Measurements from ENCODE around the gene ZNF217.
"Not testable (repeated sequence)": the region's sequence is repeated elsewhere in the genome, so short reads cannot be mapped to it uniquely, and the experiment has no call there.

The ZNF217 gene
- total RNA-seq: 72.5 to 167 reads per million in 2 experiments

DNA sequence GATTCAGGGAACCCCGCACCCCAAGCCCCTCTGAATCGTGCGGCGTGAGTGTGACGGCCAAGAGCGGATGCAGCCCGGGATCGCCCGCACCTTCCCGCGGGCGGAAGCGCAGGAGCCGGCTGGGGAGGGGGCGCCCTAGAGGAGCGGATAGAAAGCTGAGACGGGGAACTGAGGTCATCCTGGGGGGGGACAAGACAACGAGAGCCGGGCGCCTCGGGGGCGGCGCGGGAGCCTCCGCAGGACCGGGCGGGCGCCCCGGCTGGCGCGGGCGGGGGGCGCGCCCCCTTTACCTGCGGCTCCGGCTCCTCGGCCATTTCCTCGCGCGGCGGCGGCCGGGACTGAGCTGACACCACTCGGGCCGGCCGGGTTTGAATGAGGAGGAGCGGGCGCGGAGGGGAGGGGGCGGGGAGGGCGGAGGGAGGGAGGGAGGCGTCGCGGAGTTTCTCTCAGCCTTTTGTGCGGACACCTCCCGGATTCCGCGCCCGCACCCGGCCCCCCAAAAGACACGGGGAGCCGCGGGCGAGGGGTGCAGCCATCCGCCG is at the start of gene ZNF217:
ZNF217 (minus strand) TSS at position 374 of the 542 bp plus-strand sequence. CDS start 11,013 bp downstream, outside the sequence.
- peak; percentile 48 for DNase-seq (ENCODE audit: low read depth)

DNA sequence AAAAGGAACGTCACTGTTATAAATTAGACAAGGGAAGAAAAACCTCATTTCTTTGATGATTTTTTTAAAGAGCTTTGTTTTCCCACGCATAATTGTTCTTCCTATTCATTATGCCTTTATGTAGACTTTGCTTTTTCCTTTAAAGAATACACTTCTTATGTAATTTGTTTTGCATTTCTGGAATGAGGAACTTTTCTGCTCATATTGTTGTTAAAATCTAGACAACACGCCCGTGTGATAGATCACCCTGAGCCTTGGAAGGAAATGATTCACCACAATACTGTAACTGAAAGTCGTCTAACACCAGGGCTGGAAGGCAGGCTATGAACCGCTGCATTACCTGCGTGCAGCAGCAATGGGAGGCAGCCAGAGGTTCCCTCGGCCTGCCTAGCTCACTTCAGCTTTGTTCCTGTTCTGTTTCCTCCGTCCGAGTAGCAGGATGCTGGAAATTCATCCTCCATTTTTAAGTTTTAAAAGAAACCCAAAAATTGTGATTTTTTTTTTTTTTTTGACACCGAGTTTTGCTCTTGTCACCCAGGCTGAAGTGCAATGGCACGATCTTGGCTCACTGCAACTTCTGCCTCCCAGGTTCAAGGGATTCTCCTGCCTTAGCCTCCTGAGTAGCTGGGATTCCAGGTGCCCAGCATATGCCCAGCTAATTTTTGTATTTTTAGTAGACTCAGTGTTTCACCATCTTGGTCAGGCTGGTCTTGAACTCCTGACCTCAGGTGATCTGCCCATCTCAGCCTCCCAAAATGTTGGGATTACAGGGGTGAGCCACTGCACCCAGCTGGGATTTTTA is 49.6 kb upstream of the ZNF217 start:
- peak; percentile 57 for DNase-seq (ENCODE audit: low read depth)

DNA sequence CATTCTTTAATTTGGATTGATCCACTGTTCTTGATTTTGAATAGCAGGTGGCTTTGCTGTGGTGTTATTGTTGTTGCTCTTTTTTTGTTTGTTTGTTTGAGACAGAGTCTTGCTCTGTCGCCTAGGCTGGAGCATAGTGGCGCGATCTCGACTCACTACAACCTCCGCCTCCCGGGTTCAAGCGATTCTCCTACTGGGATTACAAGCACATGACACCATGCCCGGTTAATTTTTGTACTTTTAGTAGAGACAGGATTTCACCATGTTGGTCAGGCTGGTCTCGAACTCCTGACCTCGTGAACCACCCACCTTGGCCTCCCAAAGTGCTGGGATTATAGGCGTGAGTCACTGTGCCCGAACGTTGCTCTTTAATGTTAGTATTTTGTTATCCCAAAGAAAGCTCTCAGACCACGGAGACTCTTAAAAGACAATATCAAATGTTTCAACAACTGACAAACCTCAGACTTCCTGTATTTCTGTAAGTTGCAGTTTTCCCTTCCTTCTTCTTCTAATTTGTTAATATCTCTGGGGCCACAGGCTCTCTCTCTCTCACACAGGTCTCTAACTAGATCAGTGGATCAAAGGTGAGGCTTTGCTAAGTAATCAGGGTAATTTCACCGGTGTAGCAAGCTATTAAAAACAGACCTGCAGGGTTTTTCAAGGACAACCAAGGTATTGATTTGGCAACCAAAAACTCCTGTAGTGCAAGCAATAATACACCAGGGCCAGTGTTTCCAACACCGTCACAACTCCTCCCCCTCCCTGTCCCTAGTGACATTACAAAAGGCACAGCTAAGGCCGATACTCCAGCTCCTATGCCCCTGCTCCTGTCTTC is 48.8 kb upstream of the ZNF217 start:
- DNase-seq (ENCODE audit: low read depth): peak; percentile 38

DNA sequence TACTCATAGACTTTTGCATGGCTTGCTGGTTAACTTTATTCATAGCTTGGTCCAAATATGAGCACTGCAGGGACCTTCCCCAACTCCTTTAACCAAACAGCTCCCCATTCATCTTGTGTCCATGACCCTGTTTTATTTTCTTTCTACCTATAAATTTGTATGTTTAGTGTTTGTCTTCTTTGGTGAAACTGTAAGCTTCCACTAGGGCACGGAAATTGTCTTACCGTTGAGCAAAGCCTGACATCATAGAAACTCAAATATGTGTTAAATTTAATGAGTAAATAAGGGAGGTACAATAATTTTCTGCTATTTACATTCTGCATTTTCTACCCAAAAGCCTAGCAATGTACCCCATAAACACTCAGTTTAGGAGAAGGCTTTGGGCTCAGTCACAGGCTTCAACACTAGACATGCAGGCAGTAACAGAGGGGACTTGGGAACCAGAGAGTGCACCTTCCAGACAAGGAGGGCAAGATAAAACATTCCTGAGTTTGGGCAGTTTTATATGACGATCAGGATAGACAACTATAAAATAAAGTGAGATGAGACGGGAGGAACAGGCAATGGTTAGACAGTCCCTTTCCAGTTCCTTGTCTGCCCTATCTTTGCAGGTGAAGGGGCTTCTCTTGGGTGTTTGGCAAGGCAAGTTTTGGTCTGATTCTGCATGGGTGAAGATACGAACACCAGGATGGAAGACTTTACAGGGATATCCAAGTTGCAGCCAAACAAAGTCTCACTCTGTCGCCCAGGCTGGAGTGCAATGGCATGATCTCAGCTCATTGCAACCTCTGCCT is 46.2 kb upstream of the ZNF217 start:
- no peak for DNase-seq (ENCODE audit: low read depth)

DNA sequence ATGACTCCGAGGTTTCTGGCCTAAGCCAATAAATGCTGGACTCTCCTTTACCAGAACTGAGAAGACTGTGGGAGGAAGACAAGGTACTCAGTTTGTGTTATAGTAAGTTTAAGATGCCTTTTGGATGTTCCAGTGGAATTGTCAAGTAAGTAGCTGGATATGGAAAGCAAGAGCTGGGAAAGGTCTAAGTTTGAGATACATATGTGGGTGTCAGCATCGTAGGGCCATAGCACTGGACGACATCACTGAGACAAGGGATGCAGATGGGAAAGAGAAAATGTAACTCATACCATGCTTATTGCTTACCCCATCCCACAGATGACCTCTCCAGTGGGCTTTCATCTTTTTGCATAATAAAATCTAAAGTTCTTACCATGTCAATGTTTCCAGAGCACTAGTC is 45.5 kb upstream of the ZNF217 start:
- no peak for DNase-seq (ENCODE audit: low read depth)

DNA sequence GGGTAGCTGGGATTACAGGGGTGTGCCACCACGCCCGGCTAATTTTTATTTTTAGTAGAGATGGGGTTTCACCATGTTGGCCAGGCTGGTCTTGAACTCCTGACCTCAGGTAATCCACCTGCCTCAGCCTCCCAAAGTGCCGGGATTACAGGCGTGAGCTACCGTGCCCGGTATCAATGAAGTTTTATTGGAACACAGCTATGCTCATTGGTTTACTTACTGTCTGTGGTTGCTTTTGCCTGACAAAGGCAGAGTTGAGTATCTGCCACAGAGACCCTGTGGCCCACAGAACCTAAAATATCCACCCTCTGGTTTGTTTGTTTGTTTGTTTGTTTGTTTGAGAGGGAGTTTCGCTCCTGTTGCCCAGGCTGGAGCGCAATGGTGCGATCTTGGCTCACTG is 43.7 kb upstream of the ZNF217 start:
- DNase-seq (ENCODE audit: low read depth): not testable (repeated sequence)

DNA sequence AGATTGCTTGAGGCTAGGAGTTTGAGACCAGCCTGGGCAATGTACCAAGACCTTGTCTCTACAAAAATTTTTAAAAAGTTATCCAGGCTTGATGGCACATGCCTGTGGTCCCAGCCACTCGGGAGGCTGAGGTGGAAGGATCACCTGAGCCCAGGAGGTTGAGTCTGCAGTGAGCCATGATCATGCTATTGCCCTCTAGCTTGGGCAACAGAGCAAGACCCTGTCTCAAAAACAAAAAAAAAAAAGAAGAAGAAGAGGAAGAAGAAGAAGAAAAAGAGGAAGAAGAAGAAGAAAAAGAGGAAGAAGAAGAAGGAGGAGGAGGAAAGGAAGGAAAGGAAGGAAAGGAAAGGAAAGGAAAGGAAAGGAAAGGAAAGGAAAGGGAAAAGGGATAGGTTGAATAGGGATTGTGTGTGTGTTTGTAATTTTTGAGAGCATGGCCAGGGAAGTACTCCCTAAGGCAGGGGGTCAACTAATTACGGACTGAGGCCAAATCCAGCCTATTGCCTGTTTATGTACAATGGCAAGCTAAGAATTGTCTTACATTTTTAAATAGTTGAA is 43.0 kb upstream of the ZNF217 start:
- no peak for DNase-seq (ENCODE audit: low read depth)

DNA sequence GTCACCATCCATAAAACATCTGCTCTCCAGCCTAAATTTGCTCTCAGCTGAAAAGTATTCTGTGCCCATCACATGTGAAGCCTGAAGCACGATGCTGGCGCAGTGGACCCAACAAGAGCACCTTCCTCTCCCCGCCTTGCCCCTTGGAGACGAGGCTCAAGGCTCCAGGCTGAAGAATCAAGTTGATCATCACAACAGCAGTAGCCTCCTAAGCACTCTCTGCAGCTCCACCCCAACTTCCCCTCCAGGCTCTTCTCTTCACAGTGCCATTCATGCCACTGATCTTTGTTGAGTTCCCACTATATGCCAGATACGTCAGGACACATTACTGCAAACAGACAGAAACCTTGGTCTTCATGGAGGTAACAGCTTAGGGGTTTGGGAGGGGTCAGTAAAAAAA is 41.6 kb upstream of the ZNF217 start:
- no peak for DNase-seq (ENCODE audit: low read depth)

DNA sequence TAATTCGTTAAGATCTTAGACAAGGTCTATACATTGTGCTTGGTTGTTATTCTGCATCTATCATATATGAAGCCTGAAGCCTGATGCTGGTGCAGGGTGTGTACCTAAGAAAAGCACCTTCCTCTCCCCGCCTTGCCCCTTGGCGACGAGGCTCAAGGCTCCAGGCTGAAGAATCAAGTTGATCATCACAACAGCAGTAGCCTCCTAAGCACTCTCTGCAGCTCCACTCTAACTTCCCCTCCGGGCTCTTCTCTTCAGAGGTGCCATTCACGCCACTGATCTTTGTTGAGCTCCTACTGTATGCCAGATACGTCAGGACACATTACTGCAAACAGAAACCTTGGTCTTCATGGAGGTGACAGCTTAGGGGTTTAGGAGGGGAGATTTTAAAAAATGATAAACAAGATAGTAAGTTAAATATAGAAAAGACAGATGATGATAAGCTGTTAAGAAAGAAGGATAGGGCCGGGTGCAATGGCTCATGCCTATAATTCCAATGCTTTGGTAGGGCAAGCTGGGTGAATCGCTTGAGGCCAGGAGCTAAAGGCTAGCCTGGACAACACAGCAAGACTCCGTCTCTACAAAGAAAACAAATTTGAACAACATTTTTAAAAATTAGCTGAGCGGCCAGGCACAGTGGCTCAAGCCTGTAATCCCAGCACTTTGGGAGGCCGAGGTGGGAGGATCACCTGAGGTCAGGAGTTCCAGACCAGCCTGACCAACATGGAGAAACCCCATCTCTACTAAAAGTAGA is 38.4 kb upstream of the ZNF217 start:
- no peak for DNase-seq (ENCODE audit: low read depth)

DNA sequence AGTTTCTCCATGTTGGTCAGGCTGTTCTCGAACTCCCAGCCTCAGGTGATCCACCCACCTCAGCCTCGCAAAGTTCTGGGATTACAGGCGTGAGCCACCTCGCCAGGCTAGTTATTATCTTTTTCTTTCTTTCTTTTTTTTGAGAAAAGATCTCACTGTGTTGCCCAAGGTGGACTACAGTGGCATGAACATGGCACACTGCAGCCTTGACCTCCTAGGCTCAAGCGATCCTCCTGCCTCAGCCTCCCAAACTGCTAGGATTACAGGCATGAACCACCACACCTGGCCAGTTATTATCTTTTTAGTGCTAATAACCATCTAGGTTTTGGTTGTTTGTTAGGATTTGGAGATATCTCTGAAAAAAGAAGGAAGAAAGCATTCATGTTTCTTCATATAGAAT is 35.8 kb upstream of the ZNF217 start:
- DNase-seq (ENCODE audit: low read depth): no peak

DNA sequence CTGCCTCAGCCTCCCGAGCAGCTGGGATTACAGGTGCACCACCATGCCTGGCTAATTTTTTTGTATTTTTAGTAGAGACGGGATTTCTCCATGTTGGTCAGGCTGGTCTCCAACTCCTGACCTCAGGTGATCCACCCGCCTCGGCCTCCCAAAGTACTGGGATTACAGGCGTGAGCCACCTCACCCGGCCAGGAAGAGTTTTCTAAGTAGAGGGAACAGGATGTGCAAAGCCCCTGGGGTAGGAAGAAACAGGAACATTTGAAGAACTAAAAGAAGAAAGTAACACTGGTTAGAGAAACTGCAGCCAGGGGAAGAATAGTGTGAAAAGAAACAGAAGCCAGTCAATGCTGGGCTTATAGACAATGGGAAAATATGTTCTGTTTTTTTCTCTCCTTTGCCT is 35.1 kb upstream of the ZNF217 start:
- not testable (repeated sequence) for DNase-seq (ENCODE audit: low read depth)

DNA sequence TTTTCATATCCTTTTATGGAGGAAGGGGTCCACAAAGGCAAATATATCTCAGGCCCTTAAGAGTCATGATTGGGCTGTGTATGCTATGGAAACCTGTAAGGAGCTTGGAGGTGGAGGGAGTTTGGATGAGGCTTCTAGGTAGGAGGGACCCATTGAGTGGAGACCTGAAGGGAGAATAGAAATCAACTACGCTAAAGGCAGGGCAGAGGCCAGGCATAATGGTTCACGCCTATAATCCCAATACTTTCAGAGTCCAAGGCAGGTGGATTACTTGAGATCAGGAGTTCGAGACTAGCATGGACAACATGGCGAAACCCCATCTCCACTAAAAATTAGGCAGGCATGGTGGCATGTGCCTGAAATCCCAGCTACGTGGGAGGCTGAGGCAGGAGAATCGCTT is 34.4 kb upstream of the ZNF217 start:
- no peak for DNase-seq (ENCODE audit: low read depth)

DNA sequence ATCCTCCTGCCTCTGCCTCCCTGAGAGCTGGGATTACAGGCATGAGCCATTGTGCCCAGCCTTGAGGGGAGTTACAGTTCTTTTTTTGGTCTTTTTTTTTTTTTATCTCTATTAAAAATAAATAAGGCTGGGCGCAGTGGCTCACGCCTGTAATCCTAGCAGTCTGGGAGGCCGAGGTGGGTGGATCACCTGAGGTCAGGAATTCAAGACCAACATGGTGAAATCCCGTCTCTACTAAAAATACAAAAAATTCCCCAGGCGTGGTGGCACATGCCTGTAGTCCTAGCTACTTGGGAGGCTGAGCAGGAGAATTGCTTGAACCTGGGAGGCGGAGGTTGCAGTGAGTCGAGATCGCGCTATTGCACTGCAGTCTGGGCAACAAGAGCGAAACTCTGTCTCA is 33.4 kb upstream of the ZNF217 start:
- not testable (repeated sequence) for DNase-seq (ENCODE audit: low read depth)

DNA sequence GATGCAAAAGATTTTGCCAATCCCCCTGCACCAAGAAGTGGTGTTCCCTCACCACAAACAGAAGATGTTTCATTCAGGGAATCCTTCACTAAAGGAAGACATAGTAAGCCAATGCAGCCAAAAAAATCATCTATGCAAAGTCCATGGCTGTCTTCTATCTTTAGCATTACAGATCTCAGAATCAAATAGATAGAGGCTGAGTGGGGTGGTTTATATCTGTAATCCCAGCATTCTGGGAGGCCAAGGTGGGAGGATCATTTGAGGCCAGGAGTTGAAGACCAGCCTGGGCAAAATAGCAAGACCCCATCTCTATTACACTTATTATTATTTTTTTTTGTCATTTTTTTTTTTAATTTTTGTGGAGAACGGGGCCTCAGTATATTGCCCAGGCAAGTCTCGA is 32.9 kb upstream of the ZNF217 start:
- DNase-seq (ENCODE audit: low read depth): no peak

DNA sequence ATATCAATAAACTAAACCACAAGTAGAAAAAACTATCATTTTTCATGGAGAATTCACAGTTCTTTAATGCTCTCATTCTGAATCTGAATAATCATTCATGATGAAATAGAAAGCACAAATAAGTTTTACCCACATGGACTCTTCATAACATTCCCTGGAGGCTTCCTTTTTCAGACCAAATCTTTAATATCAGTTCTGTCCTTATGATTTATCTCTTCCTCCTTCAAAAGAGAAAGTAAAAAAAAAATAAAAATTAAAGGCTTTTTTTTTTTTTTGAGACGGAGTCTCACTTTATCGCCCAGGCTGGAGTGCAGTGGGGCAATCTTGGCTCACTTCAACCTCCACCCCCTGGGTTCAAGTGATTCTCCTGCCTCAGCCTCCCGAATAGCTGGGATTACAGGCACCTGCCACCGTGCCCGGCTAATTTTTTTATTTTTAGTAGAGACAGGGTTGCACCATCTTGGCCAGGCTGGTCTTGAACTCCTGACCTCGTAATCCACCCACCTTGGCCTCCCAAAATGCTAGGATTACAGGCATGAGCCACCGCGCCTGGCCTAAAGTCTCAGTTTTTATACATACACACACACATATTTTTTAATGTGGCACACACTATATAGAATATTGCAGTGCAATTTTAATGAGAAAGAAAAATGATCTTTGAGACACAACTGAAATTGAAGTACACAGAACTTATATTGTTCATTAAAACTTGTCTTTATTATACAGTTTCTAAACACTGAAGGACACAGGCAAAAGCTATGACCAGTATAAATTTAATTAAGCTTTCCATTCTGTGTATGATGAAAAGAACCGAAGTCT is 31.9 kb upstream of the ZNF217 start:
- no peak for DNase-seq (ENCODE audit: low read depth)

DNA sequence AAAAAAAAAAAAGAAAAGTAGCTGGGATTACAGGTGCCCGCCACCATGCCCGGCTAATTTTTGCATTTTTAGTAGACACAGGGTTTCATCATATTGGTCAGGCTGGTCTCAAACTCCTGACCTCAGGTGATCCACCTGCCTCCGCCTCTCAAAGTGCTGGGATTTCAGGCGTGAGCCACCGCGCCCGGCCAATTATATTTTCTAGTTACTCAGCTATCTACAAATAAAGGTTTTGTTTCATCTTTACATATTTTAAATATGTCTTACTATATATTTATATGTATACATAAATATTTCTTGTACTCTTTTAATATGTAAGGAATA is 31.2 kb upstream of the ZNF217 start:
- DNase-seq (ENCODE audit: low read depth): not testable (repeated sequence)

DNA sequence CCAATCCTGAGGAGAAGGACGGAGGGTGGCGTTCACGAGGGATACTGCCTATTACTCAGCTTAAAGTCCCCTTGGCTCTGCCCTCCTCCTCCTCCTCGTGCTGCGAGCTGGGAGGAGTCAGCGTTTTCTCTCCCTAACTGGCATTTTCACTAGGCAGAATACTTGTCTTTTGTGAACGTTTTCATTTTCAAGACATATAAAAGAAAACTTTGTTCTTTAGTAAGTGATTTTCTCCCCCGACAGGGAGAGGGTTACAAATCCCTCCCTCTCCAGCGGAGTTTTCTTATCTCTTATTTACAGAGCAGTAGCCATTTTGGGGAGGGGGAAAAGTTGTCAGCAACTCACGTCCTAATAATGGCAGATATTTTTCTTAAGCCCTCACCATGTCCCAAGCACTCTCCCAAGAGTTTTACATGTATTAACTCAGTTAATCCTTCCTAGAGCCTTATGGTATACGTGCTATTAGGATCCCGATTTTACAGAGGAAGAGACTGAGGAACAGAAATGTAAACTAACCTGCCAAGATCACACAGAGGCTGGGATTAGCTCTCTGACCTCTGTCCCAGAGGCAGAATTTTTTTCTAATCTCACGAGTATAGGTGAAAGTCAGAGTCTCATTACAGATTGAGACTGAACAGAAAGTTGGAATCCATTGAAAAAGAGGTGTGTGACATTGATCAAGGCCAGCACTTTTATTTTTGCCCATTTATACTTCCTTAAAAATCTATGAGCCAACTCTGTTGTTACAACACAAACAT is 30.0 kb upstream of the ZNF217 start:
- DNase-seq (ENCODE audit: low read depth): no peak

DNA sequence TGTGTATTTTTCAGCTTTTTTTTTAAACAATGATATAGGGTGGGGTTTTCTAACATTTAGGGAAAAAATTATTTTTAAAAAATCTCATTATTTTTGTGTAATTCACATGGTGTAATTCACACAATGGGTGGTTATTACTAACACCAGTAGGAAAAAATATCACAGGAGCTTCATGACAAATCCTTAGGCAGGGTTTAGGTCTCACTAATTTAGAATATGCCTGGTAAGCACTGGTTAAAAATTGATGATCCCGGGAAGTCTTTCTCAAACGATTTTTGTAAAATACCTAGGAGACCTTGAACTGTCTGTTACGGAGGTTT is 29.5 kb upstream of the ZNF217 start:
- no peak for DNase-seq (ENCODE audit: low read depth)

DNA sequence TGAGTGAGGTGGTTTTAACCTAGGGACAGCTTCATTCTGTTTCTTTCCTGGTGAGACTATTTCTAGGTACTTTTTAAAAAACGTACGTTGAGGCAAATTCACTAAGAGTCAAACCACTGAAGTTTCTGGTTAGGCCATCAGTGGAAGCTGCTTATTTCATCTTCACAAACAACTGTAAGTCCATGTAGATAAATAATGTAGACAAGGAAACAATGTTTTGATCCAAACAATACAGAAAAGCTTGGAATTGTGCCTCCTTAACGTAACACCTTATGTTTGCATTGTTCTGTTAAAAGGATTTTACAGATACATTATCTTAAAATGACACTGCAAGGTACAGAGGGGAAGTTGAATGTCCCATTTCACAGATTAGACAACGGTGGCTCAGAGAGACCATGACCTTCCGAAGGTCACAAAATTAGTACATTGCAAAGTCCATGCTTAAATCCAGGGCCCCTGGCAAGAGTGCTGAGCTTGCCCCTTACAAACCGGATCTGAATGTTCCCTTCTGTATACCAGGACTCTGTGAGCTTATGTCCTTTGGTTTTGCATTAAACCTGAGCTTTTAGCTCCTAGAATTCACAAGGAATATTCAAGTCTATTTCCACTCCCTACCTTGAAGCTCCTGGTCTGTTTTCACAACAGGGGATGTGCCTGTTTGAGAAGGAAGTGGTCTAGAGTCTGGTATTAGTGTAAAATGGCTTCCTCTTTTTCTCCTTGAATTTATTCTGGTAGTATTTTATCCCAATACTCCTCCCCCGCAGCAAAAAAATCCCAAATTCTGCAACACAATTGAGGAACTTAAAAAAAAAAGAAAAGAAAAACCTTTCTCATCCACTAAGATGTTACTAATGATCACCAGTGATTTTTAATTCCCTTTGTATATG is 28.9 kb upstream of the ZNF217 start:
- DNase-seq (ENCODE audit: low read depth): no peak

All from T follicular helper cell (primary cell).